ENCODE measurements around the gene RPL41. TPM values are rescaled to one million over a fixed set of nuclear protein-coding genes. Genes with fewer than 3 reads are reported as not detected.

Gene RPL41
- total RNA-seq, 4 donors from 2014 or later, result 2,553 to 3,094 (median 2,929) TPM

DNA sequence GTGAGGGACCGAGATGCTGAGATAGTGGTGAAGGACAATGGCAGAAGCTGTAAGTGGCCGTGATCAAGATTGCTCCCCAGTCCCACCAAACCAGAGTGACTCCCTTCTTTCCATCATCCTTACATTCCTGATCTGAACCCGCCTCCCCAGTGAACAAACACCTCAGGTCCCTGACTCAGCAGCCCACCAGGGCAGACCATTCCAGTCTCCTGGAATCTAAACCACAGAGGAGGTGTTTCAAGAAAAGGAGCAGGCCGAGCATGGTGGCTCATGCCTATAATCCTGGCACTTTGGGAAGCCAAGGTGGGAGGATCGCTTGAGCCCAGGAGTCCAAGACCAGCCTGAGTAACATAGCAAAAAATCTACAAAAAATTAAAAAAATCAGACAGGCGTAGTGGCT, 29.8 kb upstream of the RPL41 start:
- ATAC-seq (ENCODE audit: low FRiP score), result no peak
- DNase-seq (ENCODE audit: low spot score), result no peak
- TF ChIP-seq, protein P1, sequence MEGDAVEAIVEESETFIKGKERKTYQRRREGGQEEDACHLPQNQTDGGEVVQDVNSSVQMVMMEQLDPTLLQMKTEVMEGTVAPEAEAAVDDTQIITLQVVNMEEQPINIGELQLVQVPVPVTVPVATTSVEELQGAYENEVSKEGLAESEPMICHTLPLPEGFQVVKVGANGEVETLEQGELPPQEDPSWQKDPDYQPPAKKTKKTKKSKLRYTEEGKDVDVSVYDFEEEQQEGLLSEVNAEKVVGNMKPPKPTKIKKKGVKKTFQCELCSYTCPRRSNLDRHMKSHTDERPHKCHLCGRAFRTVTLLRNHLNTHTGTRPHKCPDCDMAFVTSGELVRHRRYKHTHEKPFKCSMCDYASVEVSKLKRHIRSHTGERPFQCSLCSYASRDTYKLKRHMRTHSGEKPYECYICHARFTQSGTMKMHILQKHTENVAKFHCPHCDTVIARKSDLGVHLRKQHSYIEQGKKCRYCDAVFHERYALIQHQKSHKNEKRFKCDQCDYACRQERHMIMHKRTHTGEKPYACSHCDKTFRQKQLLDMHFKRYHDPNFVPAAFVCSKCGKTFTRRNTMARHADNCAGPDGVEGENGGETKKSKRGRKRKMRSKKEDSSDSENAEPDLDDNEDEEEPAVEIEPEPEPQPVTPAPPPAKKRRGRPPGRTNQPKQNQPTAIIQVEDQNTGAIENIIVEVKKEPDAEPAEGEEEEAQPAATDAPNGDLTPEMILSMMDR (IDR thresholded peaks at IDR 0.05), result no peak

DNA sequence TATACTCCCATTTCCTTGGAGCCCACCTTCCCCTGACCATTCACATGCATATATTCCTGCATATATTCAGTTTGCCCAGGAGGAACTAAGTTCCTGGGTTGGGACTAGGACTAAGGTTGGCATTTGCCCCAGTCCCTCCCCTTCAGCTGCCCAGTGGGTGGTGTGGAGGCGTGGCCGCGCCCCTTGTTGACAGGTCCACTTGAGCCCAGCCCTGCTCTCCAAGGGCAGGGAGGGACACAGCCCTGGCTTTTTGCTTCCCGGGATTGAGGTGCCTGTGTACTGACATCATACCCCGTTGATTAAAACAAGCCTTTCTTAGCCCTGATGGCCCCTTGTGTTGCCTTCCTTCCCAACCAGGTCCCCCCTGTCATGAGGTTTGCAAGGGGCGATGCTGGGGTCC, 29.2 kb upstream of the RPL41 start:
- DNase-seq (ENCODE audit: low spot score) (no peak), ATAC-seq (ENCODE audit: low FRiP score) (no peak)
- TF ChIP-seq, protein P1 (IDR thresholded peaks at IDR 0.05), result no peak

DNA sequence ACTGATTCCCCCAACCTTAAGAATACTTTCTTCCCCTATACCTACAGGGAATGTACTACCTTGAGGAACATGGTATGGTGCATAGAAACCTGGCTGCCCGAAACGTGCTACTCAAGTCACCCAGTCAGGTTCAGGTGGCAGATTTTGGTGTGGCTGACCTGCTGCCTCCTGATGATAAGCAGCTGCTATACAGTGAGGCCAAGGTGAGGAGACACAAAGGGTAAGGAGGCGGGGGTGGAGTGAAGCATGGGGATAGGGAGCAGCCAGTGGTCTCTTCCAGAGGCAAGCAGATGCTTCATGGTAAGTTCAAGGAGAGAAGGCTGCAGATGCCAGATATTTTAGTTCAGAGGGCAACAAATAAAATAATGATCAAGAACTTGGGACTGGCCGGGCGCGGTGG, 18.7 kb upstream of the RPL41 start:
- no peak for ATAC-seq (ENCODE audit: low FRiP score)
- no peak for DNase-seq (ENCODE audit: low spot score)
- TF ChIP-seq, protein P1 (IDR thresholded peaks at IDR 0.05), result no peak

DNA sequence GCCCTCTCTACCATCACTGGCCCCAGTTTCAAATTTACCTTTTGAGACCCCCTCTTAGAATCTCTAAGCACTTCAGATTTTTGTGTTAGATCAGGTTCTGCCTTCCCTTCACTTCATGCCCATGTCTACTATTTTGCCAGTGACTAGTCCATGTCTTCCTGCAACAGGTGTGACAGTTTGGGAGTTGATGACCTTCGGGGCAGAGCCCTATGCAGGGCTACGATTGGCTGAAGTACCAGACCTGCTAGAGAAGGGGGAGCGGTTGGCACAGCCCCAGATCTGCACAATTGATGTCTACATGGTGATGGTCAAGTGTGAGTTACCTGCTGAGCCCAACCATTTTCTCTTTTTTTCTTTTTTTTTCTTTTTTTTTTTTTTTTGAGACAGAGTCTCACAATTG, 17.8 kb upstream of the RPL41 start:
- DNase-seq (ENCODE audit: low spot score) (no peak), ATAC-seq (ENCODE audit: low FRiP score) (no peak)
- TF ChIP-seq, protein P1 (IDR thresholded peaks at IDR 0.05), result no peak

DNA sequence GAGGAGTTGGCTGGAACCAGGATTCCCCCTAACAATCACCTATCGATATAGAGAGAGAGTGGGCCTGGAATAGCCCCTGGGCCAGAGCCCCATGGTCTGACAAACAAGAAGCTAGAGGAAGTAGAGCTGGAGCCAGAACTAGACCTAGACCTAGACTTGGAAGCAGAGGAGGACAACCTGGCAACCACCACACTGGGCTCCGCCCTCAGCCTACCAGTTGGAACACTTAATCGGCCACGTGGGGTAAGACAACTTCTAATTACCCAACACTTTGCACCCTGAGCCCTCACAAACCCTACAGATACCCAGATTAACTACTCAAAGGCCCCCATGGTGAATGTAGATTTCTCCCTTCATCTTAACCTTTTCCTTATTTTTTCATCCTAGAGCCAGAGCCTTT, 16.6 kb upstream of the RPL41 start:
- TF ChIP-seq, protein P1 (IDR thresholded peaks at IDR 0.05), result no peak
- no peak for DNase-seq (ENCODE audit: low spot score)

DNA sequence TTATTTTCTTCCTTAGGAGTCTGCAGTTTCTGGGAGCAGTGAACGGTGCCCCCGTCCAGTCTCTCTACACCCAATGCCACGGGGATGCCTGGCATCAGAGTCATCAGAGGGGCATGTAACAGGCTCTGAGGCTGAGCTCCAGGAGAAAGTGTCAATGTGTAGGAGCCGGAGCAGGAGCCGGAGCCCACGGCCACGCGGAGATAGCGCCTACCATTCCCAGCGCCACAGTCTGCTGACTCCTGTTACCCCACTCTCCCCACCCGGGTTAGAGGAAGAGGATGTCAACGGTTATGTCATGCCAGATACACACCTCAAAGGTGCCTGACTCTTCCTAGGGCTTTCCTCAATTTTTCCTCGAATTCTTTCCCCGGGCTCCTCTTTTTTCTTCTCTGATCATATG, 15.4 kb upstream of the RPL41 start:
- no peak for DNase-seq (ENCODE audit: low spot score)
- ATAC-seq (ENCODE audit: low FRiP score), result no peak
- TF ChIP-seq, protein P1 (IDR thresholded peaks at IDR 0.05), result no peak

More for the DNA sequence above, 16.6 kb upstream of the RPL41 start:
- no peak for ATAC-seq (ENCODE audit: low FRiP score)

DNA sequence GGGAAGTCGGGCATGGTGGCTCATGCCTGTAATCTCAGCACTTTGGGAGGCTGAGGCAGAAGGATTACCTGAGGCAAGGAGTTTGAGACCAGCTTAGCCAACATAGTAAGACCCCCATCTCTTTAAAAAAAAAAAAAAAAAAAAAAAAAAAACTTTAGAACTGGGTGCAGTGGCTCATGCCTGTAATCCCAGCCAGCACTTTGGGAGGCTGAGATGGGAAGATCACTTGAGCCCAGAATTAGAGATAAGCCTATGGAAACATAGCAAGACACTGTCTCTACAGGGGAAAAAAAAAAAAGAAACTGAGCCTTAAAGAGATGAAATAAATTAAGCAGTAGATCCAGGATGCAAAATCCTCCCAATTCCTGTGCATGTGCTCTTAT, 13.8 kb upstream of the RPL41 start:
- no peak for ATAC-seq (ENCODE audit: low FRiP score)
- no peak for DNase-seq (ENCODE audit: low spot score)
- TF ChIP-seq, protein P1 (IDR thresholded peaks at IDR 0.05), result no peak
